H1 (cell line): ENCODE data around the gene UNC119. TPM values are rescaled to one million over a fixed set of nuclear protein-coding genes. Genes with fewer than 3 reads are reported as not detected.

ENCODE experiments used
- CREB1 ChIP-seq: IDR thresholded peaks from 2 replicates; pipeline ENCODE4 v1.6.1; 2012; ENCODE audit warnings: inconsistent platforms
- FOSL1 ChIP-seq: IDR thresholded peaks from 2 replicates; pipeline ENCODE4 v1.6.1; 2011; ENCODE audit warnings: mild to moderate bottlenecking, low read depth, low read length, moderate library complexity; ENCODE audit not compliant: insufficient read depth
- HDAC2 ChIP-seq, 2 experiments: fragments of 300-600 bp in 1 of 2; sonication (generic) in 1 of 2; IDR thresholded peaks; 2 replicates each; pipeline ENCODE4 v1.6.1; 2011 to 2012; ENCODE audit warnings: low read depth in 2 of 2, low read length in 2 of 2, mild to moderate bottlenecking in 2 of 2, moderate library complexity in 2 of 2, borderline replicate concordance in 1 of 2, inconsistent platforms in 1 of 2
- ZNF274 ChIP-seq: IDR thresholded peaks from 2 replicates; pipeline ENCODE4 v1.7.0; 2012; ENCODE audit warnings: low read length, borderline replicate concordance; ENCODE audit errors: extremely low read depth
- polyA plus RNA-seq, 7 experiments: library from polyadenylated mRNA; depleted of rRNA in 3 of 7; stranded (reverse) in 5 of 7; unstranded in 2 of 7; fragments of >200 nt in 5 of 7; fragments of 200-250 nt in 2 of 7; gene quantifications; 1 replicate in 5 of 7; 2 replicates in 1 of 7; 4 replicates in 1 of 7; pipeline versions ENCODE4 v1.2.1 to v1.2.3, GENCODE V29; 2011 to 2013; ENCODE audit warnings: missing spikeins in 2 of 7, mixed read lengths in 2 of 7
- total RNA-seq: library from RNA; stranded (reverse); fragmentation: NEBNext Ultra II Directional; extraction: Animal tissue kit (Norgen Biotek cat#: 25700); gene quantifications from 2 replicates; pipeline ENCODE4 v1.2.1, GENCODE V29; 2021

Gene UNC119
- total and polyA plus RNA-seq, 2 of the 8 experiments (the other 6 are each of a cell fraction or from before 2014, with no cell fraction given) = 43.5 to 94.4 TPM

DNA sequence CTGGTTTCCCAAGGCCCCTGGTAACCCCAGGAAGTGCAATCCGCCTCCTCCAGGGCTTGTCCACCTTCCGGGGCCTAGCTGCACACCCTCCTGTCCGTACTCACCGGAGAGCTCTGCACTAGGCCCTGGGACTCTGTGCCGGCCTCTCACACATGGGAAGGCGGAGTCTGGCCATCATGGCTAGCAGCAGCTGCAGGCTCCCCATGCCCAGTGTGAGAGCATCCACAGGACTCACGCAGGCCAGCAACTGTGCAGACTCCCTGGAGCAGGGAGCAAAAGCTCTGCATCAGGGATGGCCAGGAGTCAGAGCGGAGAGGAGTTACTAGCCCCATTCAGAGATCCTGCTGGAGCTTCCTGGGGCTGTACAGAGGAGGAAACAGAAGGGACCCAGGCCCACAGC is 26.0 kb downstream of the UNC119 start (continued):
- TF ChIP-seq HDAC2 (IDR thresholded peaks at IDR 0.05; ENCODE audit: borderline replicate concordance in 1 of 2, low read depth in 2 of 2, low read length in 2 of 2) (no peak), FOSL1 (no peak), ZNF274 (no peak), CREB1 (no peak)
